HCT116 (cell line): ENCODE results near the gene CD2BP2. TPM values are rescaled to one million over a fixed set of nuclear protein-coding genes. Genes with fewer than 3 reads are reported as not detected.
"Not testable (repeated sequence)": the region's sequence is repeated elsewhere in the genome, so short reads cannot be mapped to it uniquely, and the experiment has no call there.

ENCODE experiments used
- ATAC-seq: fragments of 200-7000 bp; cut with Tn5 transposase; 2 replicates; pipeline ENCODE4 v1.9.1; 2020; ENCODE audit warnings: mild to moderate bottlenecking, moderate library complexity
- BruUV-seq: library from RNA; stranded (reverse); fragments of 400-500 nt; replicated peaks from 2 replicates; lab custom pipeline; 2021; lab: Mats Ljungman, UMichigan
- CTCF ChIA-PET: fragments of 300-600 bp; sonication (Branson Sonifier 250); formaldehyde crosslinking; loops from one replicate; lab custom pipeline; 2021; ENCODE audit warnings: antibody characterized with exemption; lab: Charles Lee
- POLR2A ChIA-PET: fragments of 300-600, 350-600 bp; sonication (Branson Sonifier 250); formaldehyde crosslinking; loops from one replicate; lab custom pipeline; 2021; ENCODE audit warnings: antibody characterized with exemption; lab: Charles Lee
- RAD21 ChIA-PET, 2 experiments: fragments of 300-600 bp; sonication (Branson Sonifier 250); formaldehyde crosslinking; loops; one replicate each; lab custom pipeline; 2023; ENCODE audit warnings: low total read pairs in 2 of 2; ENCODE audit not compliant: uncharacterized antibody in 2 of 2, unreplicated experiment in 2 of 2, low non-redundant PET in 1 of 2; lab: Charles Lee
- DNase-seq: peaks from one replicate; pipeline ENCODE4 v3.0.0-alpha.2; 2010; ENCODE audit warnings: low read depth, low spot score
- H2AFZ ChIP-seq: fragments of 200-600 bp; shearing (Covaris generic), sonication (generic); 2 replicates; pipeline ENCODE4 v1.6.1; 2017; ENCODE audit warnings: low read depth, mixed run types, mixed read lengths, antibody characterized with exemption, low read length; ENCODE audit not compliant: poor library complexity, severe bottlenecking
- H3K27ac ChIP-seq: 2 replicates; pipeline ENCODE4 v1.5.1; 2012; ENCODE audit warnings: low read depth, low read length
- H3K27me3 ChIP-seq: fragments of 200-600 bp; sonication (generic); 2 replicates; pipeline ENCODE4 v1.6.1; 2016; ENCODE audit warnings: mixed run types, low read length, mixed read lengths; ENCODE audit not compliant: insufficient read depth
- H3K36me3 ChIP-seq, 2 experiments: fragments of 200-500 bp in 1 of 2; fragments of 200-600 bp in 1 of 2; sonication (Bioruptor generic) in 1 of 2; sonication (generic) in 1 of 2; 2 replicates each; pipeline versions ENCODE4 v1.5.1 to v1.6.1; 2014 to 2016; ENCODE audit warnings: low read length in 2 of 2, inconsistent platforms in 1 of 2, mixed read lengths in 1 of 2, mixed run types in 1 of 2; ENCODE audit not compliant: insufficient read depth in 2 of 2, control insufficient read depth in 1 of 2
- H3K4me1 ChIP-seq, 2 experiments: fragments of 200-600 bp in 1 of 2; sonication (generic) in 1 of 2; 2 replicates each; pipeline versions ENCODE4 v1.5.1 to v1.6.1; 2012 to 2017; ENCODE audit warnings: low read length in 2 of 2, inconsistent platforms in 1 of 2, mild to moderate bottlenecking in 1 of 2, mixed read lengths in 1 of 2, mixed run types in 1 of 2, moderate library complexity in 1 of 2; ENCODE audit not compliant: insufficient read depth in 2 of 2, control insufficient read depth in 1 of 2
- H3K4me2 ChIP-seq: fragments of 200-600 bp; sonication (generic); 2 replicates; pipeline ENCODE4 v1.6.1; 2017; ENCODE audit warnings: mixed run types, low read length, mixed read lengths
- H3K4me3 ChIP-seq, 2 experiments: fragments of 200-600 bp in 1 of 2; sonication (generic) in 1 of 2; replicated peaks in 1 of 2; 2 replicates each; pipeline ENCODE4 v1.5.1; 2011 to 2016; ENCODE audit warnings: low read length in 2 of 2, control low read depth in 1 of 2, low read depth in 1 of 2, mild to moderate bottlenecking in 1 of 2, mixed read lengths in 1 of 2, mixed run types in 1 of 2
- H3K79me2 ChIP-seq: fragments of 200-600 bp; sonication (generic); 2 replicates; pipeline ENCODE4 v1.6.1; 2017; ENCODE audit warnings: mild to moderate bottlenecking, mixed run types, low read length, moderate library complexity, mixed read lengths; ENCODE audit not compliant: insufficient read depth
- H3K9ac ChIP-seq: fragments of 200-600 bp; sonication (generic); 2 replicates; pipeline ENCODE4 v1.6.1; 2016; ENCODE audit warnings: low read length, mixed read lengths
- H3K9me2 ChIP-seq: fragments of 200-600 bp; sonication (generic), shearing (Covaris generic); 2 replicates; pipeline ENCODE4 v1.6.1; 2017; ENCODE audit warnings: mixed run types, mild to moderate bottlenecking, moderate library complexity; ENCODE audit not compliant: insufficient read depth
- H3K9me3 ChIP-seq, 2 experiments: fragments of 200-500 bp in 1 of 2; fragments of 200-600 bp in 1 of 2; sonication (Bioruptor generic) in 1 of 2; sonication (generic) in 1 of 2; 2 replicates each; pipeline ENCODE4 v1.6.1; 2014 to 2017; ENCODE audit warnings: low read length in 2 of 2, mixed read lengths in 2 of 2, inconsistent platforms in 1 of 2, low read depth in 1 of 2, mild to moderate bottlenecking in 1 of 2, mixed run types in 1 of 2, moderate library complexity in 1 of 2; ENCODE audit not compliant: control insufficient read depth in 1 of 2, insufficient read depth in 1 of 2
- H4K20me1 ChIP-seq: fragments of 200-600 bp; sonication (generic), shearing (Covaris generic); 2 replicates; pipeline ENCODE4 v1.6.1; 2017; ENCODE audit warnings: mixed run types, mild to moderate bottlenecking, moderate library complexity; ENCODE audit not compliant: insufficient read depth
- CEBPB ChIP-seq: IDR thresholded peaks from 2 replicates; pipeline ENCODE4 v1.6.1; 2012; ENCODE audit warnings: low read depth
- EZH2 ChIP-seq: fragments of 200-600 bp; sonication (generic); IDR thresholded peaks from 2 replicates; pipeline ENCODE4 v1.6.1; 2017; ENCODE audit warnings: antibody characterized with exemption, mixed run types
- JUND ChIP-seq: IDR thresholded peaks from 2 replicates; pipeline ENCODE4 v1.6.1; 2012
- MAX ChIP-seq: IDR thresholded peaks from 2 replicates; pipeline ENCODE4 v1.6.1; 2012
- POLR2AphosphoS5 ChIP-seq: IDR thresholded peaks from 2 replicates; pipeline ENCODE4 v1.6.1; 2011; ENCODE audit warnings: mild to moderate bottlenecking, low read depth, low read length, moderate library complexity
- RAD21 ChIP-seq: IDR thresholded peaks from 2 replicates; pipeline ENCODE4 v1.6.1; 2012; ENCODE audit warnings: low read depth, mild to moderate bottlenecking
- SIN3A ChIP-seq: IDR thresholded peaks from 2 replicates; pipeline ENCODE4 v1.6.1; 2012; ENCODE audit warnings: low read depth
- YY1 ChIP-seq: IDR thresholded peaks from 2 replicates; pipeline ENCODE4 v1.6.1; 2011; ENCODE audit warnings: low read length, low read depth, moderate library complexity, mild to moderate bottlenecking; ENCODE audit not compliant: insufficient replicate concordance; ENCODE audit errors: extremely low read depth
- ZFX ChIP-seq: fragments of 450-650 bp; IDR thresholded peaks from 2 replicates; pipeline ENCODE4 v1.6.1; 2017
- intact Hi-C: fragments of 100-400 bp; cut with micrococcal nuclease; formaldehyde crosslinking; loops from 2 replicates; pipeline ENCODE4 v1.10.0; 2022
- total RNA-seq: library from RNA; stranded (reverse); gene quantifications from one replicate; pipeline ENCODE4 v1.2.1, GENCODE V29; 2021; ENCODE audit not compliant: unreplicated experiment

The CD2BP2 gene
- total RNA-seq, 1 experiment from 2014 or later = 51.8 TPM

DNA sequence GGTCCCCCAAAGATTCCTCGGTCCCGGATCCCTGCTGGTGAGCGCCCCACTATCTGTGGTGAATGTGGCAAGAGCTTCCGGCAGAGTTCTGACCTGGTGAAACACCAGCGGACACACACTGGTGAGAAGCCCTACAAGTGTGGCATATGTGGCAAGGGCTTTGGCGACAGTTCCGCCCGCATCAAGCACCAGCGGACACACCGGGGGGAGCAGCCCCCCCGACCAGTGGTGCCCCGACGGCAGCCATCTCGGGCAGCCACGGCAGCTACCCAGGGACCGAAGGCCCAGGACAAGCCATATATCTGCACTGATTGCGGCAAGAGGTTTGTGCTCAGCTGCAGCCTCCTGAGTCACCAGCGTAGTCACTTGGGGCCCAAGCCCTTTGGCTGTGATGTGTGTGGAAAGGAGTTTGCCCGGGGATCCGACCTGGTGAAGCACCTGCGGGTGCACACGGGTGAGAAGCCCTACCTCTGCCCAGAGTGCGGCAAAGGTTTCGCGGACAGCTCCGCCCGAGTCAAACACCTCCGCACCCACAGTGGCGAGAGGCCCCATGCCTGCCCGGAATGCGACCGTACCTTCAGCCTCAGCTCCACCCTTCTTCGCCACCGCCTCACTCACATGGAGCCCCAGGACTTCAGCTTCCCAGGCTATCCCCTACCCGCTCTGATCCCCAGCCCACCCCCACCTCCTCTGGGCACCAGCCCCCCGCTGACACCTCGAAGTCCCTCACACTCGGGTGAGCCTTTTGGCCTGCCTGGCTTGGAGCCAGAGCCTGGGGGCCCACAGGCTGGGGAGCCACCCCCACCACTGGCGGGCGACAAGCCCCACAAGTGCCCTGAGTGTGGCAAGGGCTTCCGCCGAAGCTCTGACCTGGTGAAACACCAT is 42.9 kb upstream of the CD2BP2 start:
- Histone ChIP-seq H3K79me2 (peaks cover 25% of the 10 kb centered on the region), H3K4me1 (peaks cover 37 to 63% of the 10 kb centered on the region in 2 experiments), H3K4me3 (no peak overlapping the region), H3K27ac (no peak overlapping the region; the same call in 1 of the 2 replicates), H4K20me1 (no peaks in the 10 kb centered on the region), H3K27me3 (no peaks in the 10 kb centered on the region), H3K9me2 (no peaks in the 10 kb centered on the region), H3K9ac (no peak overlapping the region), H2AFZ (no peak overlapping the region), H3K9me3 (no peaks in the 10 kb centered on the region), H3K4me2 (no peak overlapping the region), H3K36me3 (peaks cover 2 to 18% of the 10 kb centered on the region in 2 experiments; a peak in 3 of 4 replicates)
- DNase-seq = no peak
- no TSS peak for BruUV-seq
- intact Hi-C loops = no loop called here
- ChIA-PET POLR2A (interaction anchor here (1.1 kb wide), 1 partner anchor 9 kb away, joined by 3 read pairs; the partner anchor contains the start of gene ZNF771), RAD21 (no interaction called here), CTCF (no interaction called here)
- TF ChIP-seq EZH2 (no peak), YY1 (no peak), ZFX (no peak), SIN3A (no peak), CEBPB (no peak)
- ATAC-seq = no peak

- Histone ChIP-seq H3K27ac (no peak overlapping the region), H3K4me1 (peaks cover 37 to 63% of the 10 kb centered on the region in 2 experiments), H3K79me2 (peaks cover 25% of the 10 kb centered on the region), H3K4me3 (peak overlapping the region in 1 of 2 experiments; percentile 96; a peak in 2 of 4 replicates), H3K9me2 (no peaks in the 10 kb centered on the region), H3K36me3 (peaks cover 2 to 18% of the 10 kb centered on the region in 2 experiments; a peak in 3 of 4 replicates), H4K20me1 (no peaks in the 10 kb centered on the region), H3K9ac (peak overlapping the region; percentile 87; the same call in 1 of the 2 replicates), H3K4me2 (peak overlapping the region; percentile 88), H2AFZ (no peak overlapping the region), H3K9me3 (no peaks in the 10 kb centered on the region), H3K27me3 (no peaks in the 10 kb centered on the region)
- no peak for TF ChIP-seq POLR2AphosphoS5
- no peak for TF ChIP-seq RAD21
- TF ChIP-seq JUND = no peak
- no peak for TF ChIP-seq ZFX
- no peak for TF ChIP-seq MAX
- no TSS peak for BruUV-seq
- POLR2A ChIA-PET = interaction anchor here (1.1 kb wide), 1 partner anchor 10 kb away, joined by 3 read pairs; the partner anchor contains the start of gene ZNF771
- CTCF ChIA-PET = interaction anchor here (2.5 kb wide), 1 partner anchor 12 kb away, joined by 19 read pairs; no protein-coding TSS in a partner anchor
- RAD21 ChIA-PET = interaction anchor here in 1 of 2 experiments (0.6 kb wide), 1 partner anchor 21 kb away, joined by 3 read pairs; no protein-coding TSS in a partner anchor
- intact Hi-C loops = no loop called here
- DNase-seq (no peak), ATAC-seq (no peak)
Observed at GRCh38 chr16:30397056-30397455, 41.9 kb upstream of the CD2BP2 start.

GRCh38 chr16:30396627-30397026 is 41.5 kb upstream of the CD2BP2 start:
- ChIA-PET POLR2A (interaction anchor here (1.5 to 2.1 kb wide), 2 partner anchors 8 to 10 kb away, joined by 3 to 10 read pairs; partner anchors contain the start of gene ZNF771), RAD21 (interaction anchor here in 1 of 2 experiments (0.6 to 1.9 kb wide), 2 partner anchors 22 to 42 kb away, joined by 3 to 4 read pairs; partner anchors contain the start of gene CD2BP2), CTCF (interaction anchor here (2.5 kb wide), 1 partner anchor 13 kb away, joined by 19 read pairs; no protein-coding TSS in a partner anchor)
- H3K4me2 ChIP-seq = peak overlapping the region; percentile 88
- H3K4me1 ChIP-seq = peaks cover 36 to 62% of the 10 kb centered on the region in 2 experiments
- peaks cover 25% of the 10 kb centered on the region for H3K79me2 ChIP-seq
- peak overlapping the region; percentile 95 to 96 for H3K4me3 ChIP-seq
- H3K9me3 ChIP-seq, ATAC-seq, intact Hi-C loops, DNase-seq, H3K27me3 ChIP-seq, H3K9me2 ChIP-seq, BruUV-seq, H4K20me1 ChIP-seq, H2AFZ ChIP-seq: not testable (repeated sequence)
- peak overlapping the region; percentile 87 for H3K9ac ChIP-seq
- H3K36me3 ChIP-seq = peaks cover 2 to 18% of the 10 kb centered on the region in 2 experiments; a peak in 3 of 4 replicates
- H3K27ac ChIP-seq = peak overlapping the region; percentile 97
